CD4-positive, alpha-beta memory T cell (primary cell): ENCODE data around the gene ZBTB38. TPM values are rescaled to one million over a fixed set of nuclear protein-coding genes. Genes with fewer than 3 reads are reported as not detected.
A peak's percentile ranks its signal among the peaks of the same experiment; 100 is the strongest.

Experiments used
- CTCF ChIA-PET: fragments of 350-600 bp; sonication (Branson Sonifier 250); formaldehyde crosslinking; loops from one replicate; lab custom pipeline; 2021; ENCODE audit warnings: inconsistent platforms; ENCODE audit not compliant: partially characterized antibody; lab: Charles Lee
- POLR2A ChIA-PET: fragments of 350-600 bp; sonication (Branson Sonifier 250); formaldehyde crosslinking; loops from one replicate; lab custom pipeline; 2021; ENCODE audit not compliant: partially characterized antibody; lab: Charles Lee
- DNase-seq, 5 donors: peaks; one replicate each; pipeline versions ENCODE4 v3.0.0 to v3.0.0-alpha.2; 2020 to 2022; ENCODE audit warnings: mixed read lengths in 1 of 5
- H3K27ac ChIP-seq: one replicate; pipeline ENCODE4 v1.7.0; 2013; ENCODE audit warnings: low read depth, low read length
- H3K27me3 ChIP-seq: 2 replicates; pipeline ENCODE4 v1.7.0; 2013; ENCODE audit warnings: mild to moderate bottlenecking, low read length, moderate library complexity; ENCODE audit not compliant: insufficient read depth
- H3K36me3 ChIP-seq: 2 replicates; pipeline ENCODE4 v1.7.0; 2013; ENCODE audit warnings: mild to moderate bottlenecking, low read length, moderate library complexity; ENCODE audit not compliant: insufficient read depth
- H3K4me1 ChIP-seq: 2 replicates; pipeline ENCODE4 v1.7.0; 2013; ENCODE audit warnings: mild to moderate bottlenecking, low read length, moderate library complexity; ENCODE audit not compliant: insufficient read depth
- H3K4me3 ChIP-seq, 2 donors: one replicate each; pipeline ENCODE4 v1.7.0; 2013; ENCODE audit warnings: low read length in 2 of 2, mild to moderate bottlenecking in 1 of 2
- H3K9me3 ChIP-seq, 2 donors: one replicate each; pipeline ENCODE4 v1.7.0; 2013; ENCODE audit warnings: low read length in 2 of 2, control low read depth in 1 of 2; ENCODE audit not compliant: control insufficient read depth in 1 of 2
- H3K27ac Mint-ChIP-seq, 7 donors: one replicate each; pipeline ENCODE4 v1.8.0; 2020 to 2021; ENCODE audit warnings: mixed read lengths in 7 of 7, mild to moderate bottlenecking in 6 of 7, inconsistent platforms in 3 of 7, moderate library complexity in 3 of 7
- H3K27me3 Mint-ChIP-seq, 2 donors: one replicate each; pipeline ENCODE4 v1.8.0; 2020 to 2021; ENCODE audit warnings: mixed read lengths in 2 of 2
- H3K36me3 Mint-ChIP-seq, 2 donors: one replicate each; pipeline ENCODE4 v1.8.0; 2020 to 2021; ENCODE audit warnings: mixed read lengths in 2 of 2, inconsistent platforms in 1 of 2, mild to moderate bottlenecking in 1 of 2
- H3K4me1 Mint-ChIP-seq, 4 donors: one replicate each; pipeline ENCODE4 v1.8.0; 2020 to 2021; ENCODE audit warnings: mixed read lengths in 4 of 4, mild to moderate bottlenecking in 1 of 4
- H3K4me3 Mint-ChIP-seq, 8 donors: one replicate each; pipeline ENCODE4 v1.8.0; 2020 to 2021; ENCODE audit warnings: mixed read lengths in 8 of 8, mild to moderate bottlenecking in 7 of 8, moderate library complexity in 6 of 8, inconsistent platforms in 3 of 8
- H3K9me3 Mint-ChIP-seq, 8 donors: one replicate each; pipeline ENCODE4 v1.8.0; 2020 to 2021; ENCODE audit warnings: mixed read lengths in 8 of 8, mild to moderate bottlenecking in 5 of 8, inconsistent platforms in 3 of 8, moderate library complexity in 1 of 8
- intact Hi-C: fragments of 100-400 bp; cut with micrococcal nuclease; formaldehyde crosslinking; loops from one replicate; pipeline ENCODE4 v1.15.1; 2023
- polyA plus RNA-seq, 2 donors: library from polyadenylated mRNA; unstranded; fragments of 300-500 nt; fragmentation: Illumina TruSeq; gene quantifications; one replicate each; pipeline ENCODE4 v1.2.3, GENCODE V29; 2021
- total RNA-seq, 2 experiments: library from RNA; stranded (reverse); gene quantifications; one replicate each; pipeline ENCODE4 v1.2.3, GENCODE V29; 2021

Gene ZBTB38
- total and polyA plus RNA-seq, 4 experiments from 2014 or later = 44.1 to 103 (median 87.2) TPM

- POLR2A ChIA-PET = interaction anchor here (0.6 to 8.1 kb wide), 8 partner anchors 10 to 93 kb away, joined by 3 to 196 read pairs (median 7); no protein-coding TSS in a partner anchor
- Mint-ChIP-seq H3K4me3 (peak overlapping the region; percentile 64 to 83 (median 74)), H3K36me3 (peaks cover 23 to 25% of the 10 kb centered on the region in 2 donors), H3K4me1 (peaks cover 32 to 54% (median 43%) of the 10 kb centered on the region in 4 donors), H3K27me3 (no peaks in the 10 kb centered on the region), H3K27ac (peak overlapping the region; percentile 29 to 94 (median 77)), H3K9me3 (peaks cover 0 to 11% (median 6%) of the 10 kb centered on the region in 8 donors)
- intact Hi-C loops = no loop called here
- Histone ChIP-seq H3K27ac (peak overlapping the region; percentile 32), H3K4me3 (no peak overlapping the region), H3K9me3 (no peaks in the 10 kb centered on the region), H3K36me3 (peaks cover 8% of the 10 kb centered on the region), H3K27me3 (no peaks in the 10 kb centered on the region), H3K4me1 (peaks cover 50% of the 10 kb centered on the region)
- CTCF ChIA-PET = interaction anchor here (0.8 to 3.0 kb wide), 10 partner anchors 12 to 155 kb away, joined by 3 to 15 read pairs (median 4); no protein-coding TSS in a partner anchor
- no peak for DNase-seq
Measured at GRCh38 chr3:141400073-141400971, 32.0 kb downstream of the ZBTB38 start.

- Mint-ChIP-seq H3K36me3 (peaks cover 31 to 32% of the 10 kb centered on the region in 2 donors), H3K27me3 (no peaks in the 10 kb centered on the region), H3K4me1 (peaks cover 37 to 61% (median 49%) of the 10 kb centered on the region in 4 donors), H3K27ac (peak overlapping the region; percentile 35 to 95 (median 84)), H3K4me3 (peak overlapping the region; percentile 46 to 86 (median 74)), H3K9me3 (peaks cover 0 to 11% (median 6%) of the 10 kb centered on the region in 8 donors)
- H3K27me3 ChIP-seq = no peaks in the 10 kb centered on the region
- intact Hi-C loops = loop anchor here (1.0 kb wide), 1 partner anchor 12 kb away; no protein-coding TSS in a partner anchor
- DNase-seq = no peak
- CTCF ChIA-PET = interaction anchor here (0.9 to 3.0 kb wide), 10 partner anchors 12 to 94 kb away, joined by 3 to 15 read pairs (median 4); no protein-coding TSS in a partner anchor
- POLR2A ChIA-PET = interaction anchor here (0.5 to 8.1 kb wide), 11 partner anchors 11 to 436 kb away, joined by 3 to 196 read pairs (median 4); no protein-coding TSS in a partner anchor
- peaks cover 58% of the 10 kb centered on the region for H3K4me1 ChIP-seq
- peak overlapping the region; percentile 32 for H3K27ac ChIP-seq
- no peak overlapping the region for H3K4me3 ChIP-seq
- no peaks in the 10 kb centered on the region for H3K9me3 ChIP-seq
- H3K36me3 ChIP-seq = peaks cover 15% of the 10 kb centered on the region
Measured at GRCh38 chr3:141401095-141401494, 32.8 kb downstream of the ZBTB38 start.

- peak; percentile 42 to 64 (median 56) for DNase-seq
- Mint-ChIP-seq H3K4me3 (peak overlapping the region; percentile 80 to 88 (median 84)), H3K36me3 (peaks cover 30 to 38% of the 10 kb centered on the region in 2 donors), H3K27me3 (no peaks in the 10 kb centered on the region), H3K9me3 (peaks cover 0 to 5% (median 2%) of the 10 kb centered on the region in 8 donors), H3K4me1 (peaks cover 43 to 69% (median 56%) of the 10 kb centered on the region in 4 donors), H3K27ac (peak overlapping the region; percentile 35 to 97 (median 94))
- Histone ChIP-seq H3K4me1 (peaks cover 65% of the 10 kb centered on the region), H3K4me3 (peak overlapping the region in 1 of 2 donors; percentile 44), H3K27ac (peak overlapping the region; percentile 85), H3K9me3 (no peaks in the 10 kb centered on the region), H3K27me3 (no peaks in the 10 kb centered on the region), H3K36me3 (peaks cover 19% of the 10 kb centered on the region)
- CTCF ChIA-PET = interaction anchor here (0.5 to 3.0 kb wide), 11 partner anchors 11 to 95 kb away, joined by 3 to 15 read pairs (median 3); no protein-coding TSS in a partner anchor
- POLR2A ChIA-PET = interaction anchor here (0.5 to 8.1 kb wide), 13 partner anchors 8 to 437 kb away, joined by 3 to 196 read pairs (median 5); no protein-coding TSS in a partner anchor
- intact Hi-C loops = loop anchor here (1.0 kb wide), 3 partner anchors 10 to 91 kb away; no protein-coding TSS in a partner anchor
Measured at GRCh38 chr3:141401573-141402475, 33.5 kb downstream of the ZBTB38 start.

- H3K4me1 Mint-ChIP-seq = peaks cover 46 to 75% (median 60%) of the 10 kb centered on the region in 4 donors
- H3K27me3 Mint-ChIP-seq = no peaks in the 10 kb centered on the region
- H3K36me3 ChIP-seq = peaks cover 19% of the 10 kb centered on the region
- peak overlapping the region; percentile 89 to 96 (median 95) for H3K4me3 Mint-ChIP-seq
- ChIA-PET POLR2A (interaction anchor here (0.6 to 8.1 kb wide), 15 partner anchors 9 to 171 kb away, joined by 3 to 196 read pairs (median 5); partner anchors contain the start of genes PXYLP1 and RASA2), CTCF (interaction anchor here (0.6 to 3.0 kb wide), 9 partner anchors 10 to 91 kb away, joined by 3 to 15 read pairs (median 7); no protein-coding TSS in a partner anchor)
- H3K9me3 ChIP-seq = no peaks in the 10 kb centered on the region
- peak overlapping the region; percentile 85 for H3K27ac ChIP-seq
- no peaks in the 10 kb centered on the region for H3K9me3 Mint-ChIP-seq
- H3K27ac Mint-ChIP-seq = peak overlapping the region; percentile 90 to 97 (median 95)
- peak overlapping the region; percentile 55 to 79 for H3K4me3 ChIP-seq
- H3K4me1 ChIP-seq = peaks cover 73% of the 10 kb centered on the region
- H3K36me3 Mint-ChIP-seq = peaks cover 25 to 43% of the 10 kb centered on the region in 2 donors
- H3K27me3 ChIP-seq = no peaks in the 10 kb centered on the region
- peak; percentile 47 to 64 (median 52) for DNase-seq
- intact Hi-C loops = loop anchor here (1.0 kb wide), 3 partner anchors 10 to 91 kb away; no protein-coding TSS in a partner anchor
Measured at GRCh38 chr3:141402476-141403171, 34.3 kb downstream of the ZBTB38 start.

- H3K36me3 Mint-ChIP-seq = peaks cover 31 to 49% of the 10 kb centered on the region in 2 donors
- CTCF ChIA-PET = interaction anchor here (1.1 to 2.1 kb wide), 11 partner anchors 9 to 92 kb away, joined by 3 to 9 read pairs (median 5); no protein-coding TSS in a partner anchor
- Histone ChIP-seq H3K4me1 (peaks cover 76% of the 10 kb centered on the region), H3K36me3 (peaks cover 19% of the 10 kb centered on the region), H3K27me3 (no peaks in the 10 kb centered on the region), H3K27ac (peak overlapping the region; percentile 85), H3K4me3 (peak overlapping the region in 1 of 2 donors; percentile 79), H3K9me3 (no peaks in the 10 kb centered on the region)
- intact Hi-C loops = loop anchor here (1.0 kb wide), 1 partner anchor 38 kb away; no protein-coding TSS in a partner anchor
- H3K4me3 Mint-ChIP-seq = peak overlapping the region; percentile 73 to 96 (median 95)
- H3K27ac Mint-ChIP-seq = peak overlapping the region; percentile 61 to 97 (median 77)
- peaks cover 46 to 78% (median 62%) of the 10 kb centered on the region in 4 donors for H3K4me1 Mint-ChIP-seq
- H3K27me3 Mint-ChIP-seq = no peaks in the 10 kb centered on the region
- POLR2A ChIA-PET = interaction anchor here (0.8 to 8.1 kb wide), 11 partner anchors 10 to 172 kb away, joined by 3 to 196 read pairs (median 8); partner anchors contain the start of genes PXYLP1 and RASA2
- no peaks in the 10 kb centered on the region for H3K9me3 Mint-ChIP-seq
- peak in 1 of 5 donors; percentile 29 for DNase-seq
Measured at GRCh38 chr3:141403576-141403975, 35.3 kb downstream of the ZBTB38 start.
